H9 (cell line): ENCODE results near the gene PAQR9. TPM values are rescaled to one million over a fixed set of nuclear protein-coding genes. Genes with fewer than 3 reads are reported as not detected.

ENCODE experiments used
- DNase-seq: peaks from one replicate; pipeline ENCODE4 v3.0.0-alpha.2; 2017
- H2AFZ ChIP-seq: one replicate; pipeline ENCODE4 v1.6.1; 2013; ENCODE audit warnings: mild to moderate bottlenecking, low read length, control low read depth, moderate library complexity
- H2AK5ac ChIP-seq: 2 replicates; pipeline ENCODE4 v1.6.1; 2013; ENCODE audit warnings: low read length, control low read depth, mixed read lengths; ENCODE audit not compliant: insufficient read length
- H2BK120ac ChIP-seq: one replicate; pipeline ENCODE4 v1.6.1; 2013; ENCODE audit warnings: low read depth, mild to moderate bottlenecking, low read length, control low read depth, inconsistent platforms; ENCODE audit not compliant: poor library complexity, severe bottlenecking
- H2BK12ac ChIP-seq: 2 replicates; pipeline ENCODE4 v1.6.1; 2013; ENCODE audit warnings: low read length, control low read depth, mixed read lengths, low read depth; ENCODE audit not compliant: insufficient read length
- H2BK15ac ChIP-seq: 2 replicates; pipeline ENCODE4 v1.6.1; 2013; ENCODE audit warnings: low read depth, low read length, control low read depth
- H2BK20ac ChIP-seq: one replicate; pipeline ENCODE4 v1.6.1; 2013; ENCODE audit warnings: low read depth, mild to moderate bottlenecking, low read length, control low read depth, inconsistent platforms; ENCODE audit not compliant: poor library complexity, severe bottlenecking
- H2BK5ac ChIP-seq: 2 replicates; pipeline ENCODE4 v1.6.1; 2013; ENCODE audit warnings: low read length, control low read depth, mixed read lengths; ENCODE audit not compliant: insufficient read length
- H3K14ac ChIP-seq: 2 replicates; pipeline ENCODE4 v1.6.1; 2013; ENCODE audit warnings: low read length, control low read depth; ENCODE audit not compliant: insufficient read depth
- H3K18ac ChIP-seq: 2 replicates; pipeline ENCODE4 v1.6.1; 2013; ENCODE audit warnings: low read depth, mild to moderate bottlenecking, mixed read lengths, low read length, control low read depth; ENCODE audit not compliant: insufficient read length
- H3K23ac ChIP-seq: 2 replicates; pipeline ENCODE4 v1.6.1; 2013; ENCODE audit warnings: low read length, control low read depth, mixed read lengths, low read depth; ENCODE audit not compliant: insufficient read length
- H3K23me2 ChIP-seq: 2 replicates; pipeline ENCODE4 v1.6.1; 2013; ENCODE audit warnings: low read depth, mild to moderate bottlenecking, mixed read lengths, low read length, control low read depth; ENCODE audit not compliant: insufficient read length, poor library complexity, severe bottlenecking
- H3K27ac ChIP-seq: 2 replicates; pipeline ENCODE4 v1.5.1; 2013; ENCODE audit warnings: low read length, control low read depth, mixed read lengths, low read depth; ENCODE audit not compliant: insufficient read length
- H3K27me3 ChIP-seq: 2 replicates; pipeline ENCODE4 v1.6.1; 2013; ENCODE audit warnings: low read length, control low read depth, inconsistent platforms; ENCODE audit not compliant: insufficient read depth
- H3K4ac ChIP-seq: 2 replicates; pipeline ENCODE4 v1.6.1; 2013; ENCODE audit warnings: low read depth, mild to moderate bottlenecking, control low read depth, inconsistent platforms, low read length, moderate library complexity
- H3K4me1 ChIP-seq: 2 replicates; pipeline ENCODE4 v1.6.1; 2013; ENCODE audit warnings: low read length, control low read depth, inconsistent platforms; ENCODE audit not compliant: insufficient read depth
- H3K4me2 ChIP-seq: 2 replicates; pipeline ENCODE4 v1.6.1; 2013; ENCODE audit warnings: low read length, control low read depth, mixed read lengths; ENCODE audit not compliant: insufficient read length, insufficient read depth
- H3K56ac ChIP-seq: 2 replicates; pipeline ENCODE4 v1.6.1; 2013; ENCODE audit warnings: low read depth, mild to moderate bottlenecking, mixed read lengths, low read length, control low read depth; ENCODE audit not compliant: insufficient read length
- H3K79me1 ChIP-seq: 2 replicates; pipeline ENCODE4 v1.6.1; 2013; ENCODE audit warnings: low read depth, mild to moderate bottlenecking, moderate library complexity, low read length, control low read depth, inconsistent platforms; ENCODE audit not compliant: insufficient read depth, poor library complexity, severe bottlenecking
- H3K79me2 ChIP-seq: 2 replicates; pipeline ENCODE4 v1.6.1; 2013; ENCODE audit warnings: low read length, control low read depth, inconsistent platforms; ENCODE audit not compliant: insufficient read depth
- H3K9ac ChIP-seq: 2 replicates; pipeline ENCODE4 v1.6.1; 2013; ENCODE audit warnings: low read length, control low read depth, mixed read lengths; ENCODE audit not compliant: insufficient read length; ENCODE audit errors: extremely low read depth
- H3K9me3 ChIP-seq: one replicate; pipeline ENCODE4 v1.6.1; 2013; ENCODE audit warnings: low read depth, low read length, inconsistent platforms; ENCODE audit not compliant: control insufficient read depth
- H3T11ph ChIP-seq: one replicate; pipeline ENCODE4 v1.6.1; 2013; ENCODE audit warnings: mild to moderate bottlenecking, low read length, control low read depth, inconsistent platforms
- H4K20me1 ChIP-seq: one replicate; pipeline ENCODE4 v1.6.1; 2013; ENCODE audit not compliant: control insufficient read depth, insufficient read length, insufficient read depth
- H4K5ac ChIP-seq: 2 replicates; pipeline ENCODE4 v1.6.1; 2013; ENCODE audit warnings: low read depth, mild to moderate bottlenecking, mixed read lengths, low read length, control low read depth; ENCODE audit not compliant: insufficient read length
- H4K8ac ChIP-seq: replicated peaks from 2 replicates; pipeline ENCODE4 v1.6.1; 2013; ENCODE audit warnings: low read length, control low read depth, mixed read lengths, low read depth; ENCODE audit not compliant: insufficient read length
- H4K91ac ChIP-seq: 2 replicates; pipeline ENCODE4 v1.6.1; 2013; ENCODE audit warnings: low read depth, mild to moderate bottlenecking, moderate library complexity, mixed read lengths, low read length, control low read depth; ENCODE audit not compliant: insufficient read length
- H3K27ac Mint-ChIP-seq, 3 experiments: 2 replicates in 2 of 3; 3 replicates in 1 of 3; pipeline ENCODE4 v1.8.0; 2020 to 2021; ENCODE audit warnings: mixed read lengths in 3 of 3, mild to moderate bottlenecking in 1 of 3, moderate library complexity in 1 of 3
- H3K27me3 Mint-ChIP-seq: 2 replicates; pipeline ENCODE4 v1.8.0; 2021; ENCODE audit warnings: low read depth, mild to moderate bottlenecking, moderate library complexity, mixed read lengths
- H3K36me3 Mint-ChIP-seq, 3 experiments: 2 replicates in 2 of 3; 3 replicates in 1 of 3; pipeline ENCODE4 v1.8.0; 2020 to 2021; ENCODE audit warnings: low read depth in 3 of 3, mixed read lengths in 3 of 3; ENCODE audit not compliant: insufficient read depth in 1 of 3
- H3K4me1 Mint-ChIP-seq, 2 experiments: 2 replicates each; pipeline ENCODE4 v1.8.0; 2020; ENCODE audit warnings: mixed read lengths in 2 of 2
- H3K4me3 Mint-ChIP-seq, 2 experiments: 2 replicates in 1 of 2; 3 replicates in 1 of 2; pipeline ENCODE4 v1.8.0; 2020 to 2021; ENCODE audit warnings: mild to moderate bottlenecking in 2 of 2, mixed read lengths in 2 of 2, moderate library complexity in 1 of 2
- H3K9me3 Mint-ChIP-seq, 2 experiments: 2 replicates in 1 of 2; 3 replicates in 1 of 2; pipeline ENCODE4 v1.8.0; 2020; ENCODE audit warnings: mild to moderate bottlenecking in 2 of 2, mixed read lengths in 2 of 2, moderate library complexity in 1 of 2
- CTCF ChIP-seq: fragments of 200-600 bp; sonication (generic); conservative IDR thresholded peaks from 3 replicates; pipeline ENCODE4 v1.8.0; 2021; ENCODE audit warnings: antibody characterized with exemption, mild to moderate bottlenecking
- WGBS: extraction: QIAGEN DNeasy Blood & Tissue Kit; methylation state at CpG from one replicate; pipeline ENCODE4 v1.1.7; 2013; ENCODE audit warnings: missing lambda C conversion rate, low lambda C conversion rate, mixed read lengths; ENCODE audit not compliant: insufficient read length; ENCODE audit errors: extremely low coverage; 5-methylcytosine and 5-hydroxymethylcytosine counted together
- total RNA-seq: library from RNA; stranded (reverse); gene quantifications from 2 replicates; pipeline ENCODE4 v1.2.1, GENCODE V29; 2021

Gene PAQR9
- total RNA-seq, 1 experiment from 2014 or later, result 2.3 TPM

- DNase-seq, result no peak
- peak overlapping the region; percentile 24; the same call in 1 of the 2 replicates for H3K4ac ChIP-seq
These were observed 38.7 kb upstream of the PAQR9 start for GRCh38 chr3:143002083-143002712.

More at GRCh38 chr3:143002083-143002712, 38.7 kb upstream of the PAQR9 start:
- H2AFZ ChIP-seq, result no peak overlapping the region
- peak overlapping the region; percentile 86 for H3K14ac ChIP-seq
- Mint-ChIP-seq H3K27ac (peak overlapping the region; percentile 98 to 99 (median 99)), H3K27me3 (no peaks in the 10 kb centered on the region), H3K4me1 (peaks cover 21 to 28% of the 10 kb centered on the region in 2 experiments), H3K36me3 (peaks cover 0 to 3% (median 0%) of the 10 kb centered on the region in 3 experiments; a peak in 4 of 7 replicates), H3K4me3 (peak overlapping the region; percentile 90 to 96), H3K9me3 (no peaks in the 10 kb centered on the region)
- no peak overlapping the region for H2BK120ac ChIP-seq
- peak overlapping the region; percentile 91 for H3K27ac ChIP-seq
- peak overlapping the region; percentile 96 for H3K56ac ChIP-seq
- no peaks in the 10 kb centered on the region for H3K4me1 ChIP-seq
- no peak overlapping the region for H2BK12ac ChIP-seq
- H3K79me2 ChIP-seq, result peaks cover 41% of the 10 kb centered on the region; the same call in 1 of the 2 replicates
- H3K79me1 ChIP-seq, result no peaks in the 10 kb centered on the region
- peak overlapping the region; percentile 95 for H4K8ac ChIP-seq
- peak overlapping the region; percentile 87 for H4K5ac ChIP-seq
- peak overlapping the region; percentile 98 for H3K9ac ChIP-seq
- no peaks in the 10 kb centered on the region for H3K9me3 ChIP-seq
- peak overlapping the region; percentile 87 for H3K18ac ChIP-seq
- no peaks in the 10 kb centered on the region for H3K27me3 ChIP-seq
- peaks cover 14% of the 10 kb centered on the region for H3K23me2 ChIP-seq
- no peak overlapping the region for H2AK5ac ChIP-seq
- WGBS, result no CpG with 5 or more reads among the region's 19 CpGs
- peak overlapping the region; percentile 11 for H3K23ac ChIP-seq
- no peak overlapping the region for H2BK20ac ChIP-seq
- H4K20me1 ChIP-seq, result no peaks in the 10 kb centered on the region
- TF ChIP-seq CTCF, result no peak
- peak overlapping the region; percentile 39 for H4K91ac ChIP-seq
- peak overlapping the region; percentile 98 for H3K4me2 ChIP-seq
- H3T11ph ChIP-seq, result no peak overlapping the region
- peak overlapping the region; percentile 85 for H2BK5ac ChIP-seq
- H2BK15ac ChIP-seq, result no peak overlapping the region
